Psoas muscle (tissue), 8 donors: ENCODE data around the gene PDK1. TPM values are rescaled to one million over a fixed set of nuclear protein-coding genes. Genes with fewer than 3 reads are reported as not detected.

Experiments
- ATAC-seq, 4 donors: fragments of 200-7000 bp; cut with Tn5 transposase; one replicate each; pipeline ENCODE4 v1.9.1; 2020; ENCODE audit warnings: moderate library complexity in 3 of 4, mild to moderate bottlenecking in 2 of 4
- DNase-seq, 2 donors: peaks; one replicate each; pipeline ENCODE4 v3.0.0-alpha.2; 2020
- H3K27ac ChIP-seq: fragments of 200-600 bp; one replicate; pipeline ENCODE4 v1.8.0; 2022
- H3K27me3 ChIP-seq, 3 donors: fragments of 200-600 bp in 1 of 3; one replicate each; pipeline versions ENCODE4 v1.6.1 to v1.8.0; 2013 to 2022; ENCODE audit warnings: low read length in 2 of 3, mild to moderate bottlenecking in 2 of 3, moderate library complexity in 1 of 3; ENCODE audit not compliant: insufficient read depth in 3 of 3
- H3K36me3 ChIP-seq, 2 donors: fragments of 200-600 bp in 1 of 2; one replicate each; pipeline versions ENCODE4 v1.6.1 to v1.8.0; 2013 to 2022; ENCODE audit warnings: low read depth in 1 of 2, mild to moderate bottlenecking in 1 of 2, moderate library complexity in 1 of 2; ENCODE audit not compliant: insufficient read depth in 1 of 2
- H3K4me1 ChIP-seq: fragments of 200-600 bp; one replicate; pipeline ENCODE4 v1.8.0; 2022
- H3K4me3 ChIP-seq: fragments of 200-600 bp; one replicate; pipeline ENCODE4 v1.8.0; 2022; ENCODE audit warnings: mild to moderate bottlenecking
- H3K9me3 ChIP-seq: fragments of 200-600 bp; one replicate; pipeline ENCODE4 v1.8.0; 2022
- CTCF ChIP-seq: fragments of 200-600 bp; IDR thresholded peaks from one replicate; pipeline ENCODE4 v1.8.0; 2022; ENCODE audit warnings: antibody characterized with exemption
- WGBS, 3 donors: extraction: QIAGEN DNeasy Blood & Tissue Kit; methylation state at CpG; one replicate each; pipeline versions ENCODE4 v1.1.6 to v1.1.7; 2013; 5-methylcytosine and 5-hydroxymethylcytosine counted together
- intact Hi-C, 2 donors: fragments of 100-400 bp; cut with DNase I; formaldehyde crosslinking; loops; one replicate each; pipeline versions ENCODE4 v1.11.0 to v1.14.2; 2022
- polyA plus RNA-seq, 3 donors: library from polyadenylated mRNA; stranded (reverse); fragments of 200-250 nt; gene quantifications; one replicate each; pipeline ENCODE4 v1.2.3, GENCODE V29; 2013
- total RNA-seq, 4 donors: library from RNA; stranded (reverse); fragmentation: NEBNext Ultra II Directional in 2 of 4; extraction: Animal tissue kit (Norgen Biotek cat#: 25700) in 2 of 4; gene quantifications; one replicate each; pipeline versions ENCODE4 v1.2.1 to v1.2.4, GENCODE V29; 2021 to 2023
- donor health status: healthy with polysubstance abuse.
- donor health status: DM: no; HTN: no; CAD: no; lungs with moderate emphysema.
- donor health status: Bipolar disorder and iron deficiency.
- donor health status: healthy.
- donor health status: DM: yes; HTN: yes; CAD: no.
- donor health status: DM: no; HTN: no; CAD: no.
- donor health status: DM: no; HTN: no; CAD: no.
- donor health status: DM: yes; HTN: yes; CAD: no.

Gene PDK1
- total and polyA plus RNA-seq, 7 donors: 3.3 to 20.4 (median 9.8) TPM

GRCh38 chr2:172655091-172655837 is 99.4 kb downstream of the PDK1 start:
- WGBS, 3 donors: 69 to 70% (median 69%) methylated on average over 8 of the region's 8 CpGs
- no peak overlapping the region for H3K27ac ChIP-seq
- H3K9me3 ChIP-seq: peaks cover 16% of the 10 kb centered on the region
- H3K27me3 ChIP-seq: no peaks in the 10 kb centered on the region
- intact Hi-C loops: no loop called here
- H3K4me1 ChIP-seq: no peaks in the 10 kb centered on the region
- no peak for ATAC-seq
- no peak for TF ChIP-seq CTCF
- DNase-seq: no peak
- no peak overlapping the region for H3K4me3 ChIP-seq
- H3K36me3 ChIP-seq: no peaks in the 10 kb centered on the region

- 81 to 83% (median 82%) methylated on average over 5 of the region's 5 CpGs for WGBS, 3 donors
- ATAC-seq (no peak), DNase-seq (no peak)
- no peak for TF ChIP-seq CTCF
- no peaks in the 10 kb centered on the region for H3K36me3 ChIP-seq
- no peaks in the 10 kb centered on the region for H3K27me3 ChIP-seq
- no peak overlapping the region for H3K4me3 ChIP-seq
- intact Hi-C loops: no loop called here
- no peak overlapping the region for H3K27ac ChIP-seq
- H3K9me3 ChIP-seq: peaks cover 16% of the 10 kb centered on the region
- no peaks in the 10 kb centered on the region for H3K4me1 ChIP-seq
Measured at GRCh38 chr2:172655838-172656573, 100.1 kb downstream of the PDK1 start.

Other genes with a start within 250 kb of the PDK1 start
- 10 to 100 TPM; 25.9 to 46.5 (median 43.8) TPM for gene ITGA6, start 128.5 kb upstream of the PDK1 start, total RNA-seq
- gene ITGA6, start 128.5 kb upstream of the PDK1 start, polyA plus RNA-seq: 10 to 100 TPM; 16.4 to 22.3 (median 20.9) TPM
- 1 to 10 TPM in 3 of 4 donors, under 1 TPM in 1; 0.92 to 2.0 (median 1.7) TPM for gene RAPGEF4, start 179.8 kb downstream of the PDK1 start, total RNA-seq
- gene RAPGEF4, start 179.8 kb downstream of the PDK1 start, polyA plus RNA-seq: under 1 TPM; 0.61 to 0.83 (median 0.73) TPM